PFSK-1 (cell line): Measurements from ENCODE around the gene DBNL.

ENCODE experiments used
- FOXP2 ChIP-seq: optimal IDR thresholded peaks from 2 replicates; pipeline ENCODE3; 2011; ENCODE audit warnings: borderline replicate concordance, control low read depth, inconsistent platforms; ENCODE audit not compliant: insufficient read depth; ENCODE audit errors: extremely low read length, extremely low read depth
- POLR2AphosphoS5 ChIP-seq: IDR thresholded peaks from 2 replicates; pipeline ENCODE4 v1.6.1; 2012; ENCODE audit warnings: low read depth, mild to moderate bottlenecking, control low read depth, low read length, moderate library complexity
- SIN3A ChIP-seq: IDR thresholded peaks from 2 replicates; pipeline ENCODE4 v1.6.1; 2012; ENCODE audit warnings: mild to moderate bottlenecking, low read length, moderate library complexity, borderline replicate concordance; ENCODE audit not compliant: insufficient read depth
- TAF1 ChIP-seq: IDR thresholded peaks from 2 replicates; pipeline ENCODE4 v1.6.1; 2012; ENCODE audit warnings: low read length, control low read depth, borderline replicate concordance; ENCODE audit not compliant: insufficient read depth
- TF ChIP-seq, protein P1 (sequence below), 2 experiments: IDR thresholded peaks; 2 replicates each; pipeline versions ENCODE4 v1.6.1 to v1.8.0; 2011 to 2012; ENCODE audit warnings: low read depth in 2 of 2, low read length in 2 of 2, control low read depth in 1 of 2, inconsistent platforms in 1 of 2, mild to moderate bottlenecking in 1 of 2, moderate library complexity in 1 of 2; ENCODE audit not compliant: insufficient read depth in 1 of 2

DNA sequence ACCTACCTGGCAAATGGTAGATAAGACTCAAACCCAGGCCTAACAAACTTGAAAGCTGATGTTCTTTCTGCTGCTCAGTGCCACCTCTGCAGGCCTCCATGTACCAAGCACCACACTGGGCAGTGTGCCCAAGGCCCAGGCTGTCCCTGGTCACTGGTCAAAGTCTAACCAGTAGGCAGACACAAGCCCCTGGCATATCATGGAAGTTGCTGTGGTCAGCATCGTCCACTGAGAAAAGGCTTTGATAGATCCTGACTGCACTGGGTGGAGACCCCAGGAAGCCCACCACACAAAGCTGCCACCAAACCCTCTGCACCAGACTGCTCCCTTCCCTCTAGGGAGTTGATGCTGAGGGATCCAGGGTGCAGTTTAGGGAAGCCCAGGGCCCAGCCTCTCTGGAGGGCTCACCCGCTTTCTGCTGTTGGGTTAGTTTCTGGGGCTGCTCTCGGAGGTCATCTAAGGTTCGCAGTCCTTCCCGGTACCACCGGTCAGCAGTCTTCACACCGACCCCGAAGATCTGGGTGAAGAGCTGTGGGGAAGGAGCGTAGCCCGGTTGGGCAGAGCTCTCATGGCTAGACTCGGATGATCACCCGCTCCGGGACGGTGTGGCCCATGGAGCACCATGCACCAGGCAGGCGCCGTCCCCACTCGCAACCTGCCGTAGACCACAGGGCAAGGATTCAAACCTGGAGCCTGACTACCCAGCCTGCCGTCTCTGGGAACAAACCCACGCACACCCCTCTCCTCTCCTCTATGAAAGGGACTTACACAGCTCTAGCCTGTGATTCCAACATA lies 31.8 kb downstream of the DBNL start:
- no peak for TF ChIP-seq POLR2AphosphoS5
- TF ChIP-seq SIN3A = no peak
- TF ChIP-seq TAF1 = no peak
- TF ChIP-seq, protein P1, sequence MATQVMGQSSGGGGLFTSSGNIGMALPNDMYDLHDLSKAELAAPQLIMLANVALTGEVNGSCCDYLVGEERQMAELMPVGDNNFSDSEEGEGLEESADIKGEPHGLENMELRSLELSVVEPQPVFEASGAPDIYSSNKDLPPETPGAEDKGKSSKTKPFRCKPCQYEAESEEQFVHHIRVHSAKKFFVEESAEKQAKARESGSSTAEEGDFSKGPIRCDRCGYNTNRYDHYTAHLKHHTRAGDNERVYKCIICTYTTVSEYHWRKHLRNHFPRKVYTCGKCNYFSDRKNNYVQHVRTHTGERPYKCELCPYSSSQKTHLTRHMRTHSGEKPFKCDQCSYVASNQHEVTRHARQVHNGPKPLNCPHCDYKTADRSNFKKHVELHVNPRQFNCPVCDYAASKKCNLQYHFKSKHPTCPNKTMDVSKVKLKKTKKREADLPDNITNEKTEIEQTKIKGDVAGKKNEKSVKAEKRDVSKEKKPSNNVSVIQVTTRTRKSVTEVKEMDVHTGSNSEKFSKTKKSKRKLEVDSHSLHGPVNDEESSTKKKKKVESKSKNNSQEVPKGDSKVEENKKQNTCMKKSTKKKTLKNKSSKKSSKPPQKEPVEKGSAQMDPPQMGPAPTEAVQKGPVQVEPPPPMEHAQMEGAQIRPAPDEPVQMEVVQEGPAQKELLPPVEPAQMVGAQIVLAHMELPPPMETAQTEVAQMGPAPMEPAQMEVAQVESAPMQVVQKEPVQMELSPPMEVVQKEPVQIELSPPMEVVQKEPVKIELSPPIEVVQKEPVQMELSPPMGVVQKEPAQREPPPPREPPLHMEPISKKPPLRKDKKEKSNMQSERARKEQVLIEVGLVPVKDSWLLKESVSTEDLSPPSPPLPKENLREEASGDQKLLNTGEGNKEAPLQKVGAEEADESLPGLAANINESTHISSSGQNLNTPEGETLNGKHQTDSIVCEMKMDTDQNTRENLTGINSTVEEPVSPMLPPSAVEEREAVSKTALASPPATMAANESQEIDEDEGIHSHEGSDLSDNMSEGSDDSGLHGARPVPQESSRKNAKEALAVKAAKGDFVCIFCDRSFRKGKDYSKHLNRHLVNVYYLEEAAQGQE (IDR thresholded peaks at IDR 0.05; ENCODE audit: insufficient read depth in 1 of 2, low read depth in 2 of 2, low read length in 2 of 2) = no peak
- no peak for TF ChIP-seq FOXP2
